Loucy (cell line): Measurements from ENCODE around the gene SLC35G2.

Experiments
- CTCF ChIP-seq: fragments of 200-600 bp; sonication (generic); conservative IDR thresholded peaks from 2 replicates; pipeline ENCODE4 v1.5.1; 2014; ENCODE audit warnings: mild to moderate bottlenecking, antibody characterized with exemption, low read length
- EZH2phosphoT487 ChIP-seq: fragments of 200-600 bp; IDR thresholded peaks from 2 replicates; pipeline ENCODE4 v1.6.1; 2018; ENCODE audit warnings: antibody characterized with exemption, mild to moderate bottlenecking, moderate library complexity, borderline replicate concordance

GRCh38 chr3:136852180-136852579 is 33.3 kb downstream of the SLC35G2 start:
- TF ChIP-seq EZH2phosphoT487, result no peak
- no peak for TF ChIP-seq CTCF
